PFSK-1 (cell line): Measurements from ENCODE around the gene KLHL40.

Experiments used
- FOXP2 ChIP-seq: optimal IDR thresholded peaks from 2 replicates; pipeline ENCODE3; 2011; ENCODE audit warnings: borderline replicate concordance, control low read depth, inconsistent platforms; ENCODE audit not compliant: insufficient read depth; ENCODE audit errors: extremely low read length, extremely low read depth
- POLR2AphosphoS5 ChIP-seq: IDR thresholded peaks from 2 replicates; pipeline ENCODE4 v1.6.1; 2012; ENCODE audit warnings: low read depth, mild to moderate bottlenecking, control low read depth, low read length, moderate library complexity
- SIN3A ChIP-seq: IDR thresholded peaks from 2 replicates; pipeline ENCODE4 v1.6.1; 2012; ENCODE audit warnings: mild to moderate bottlenecking, low read length, moderate library complexity, borderline replicate concordance; ENCODE audit not compliant: insufficient read depth
- TAF1 ChIP-seq: IDR thresholded peaks from 2 replicates; pipeline ENCODE4 v1.6.1; 2012; ENCODE audit warnings: low read length, control low read depth, borderline replicate concordance; ENCODE audit not compliant: insufficient read depth
- TF ChIP-seq, protein P1 (sequence below), 2 experiments: IDR thresholded peaks; 2 replicates each; pipeline versions ENCODE4 v1.6.1 to v1.8.0; 2011 to 2012; ENCODE audit warnings: low read depth in 2 of 2, low read length in 2 of 2, control low read depth in 1 of 2, inconsistent platforms in 1 of 2, mild to moderate bottlenecking in 1 of 2, moderate library complexity in 1 of 2; ENCODE audit not compliant: insufficient read depth in 1 of 2

KLHL40 gene

DNA sequence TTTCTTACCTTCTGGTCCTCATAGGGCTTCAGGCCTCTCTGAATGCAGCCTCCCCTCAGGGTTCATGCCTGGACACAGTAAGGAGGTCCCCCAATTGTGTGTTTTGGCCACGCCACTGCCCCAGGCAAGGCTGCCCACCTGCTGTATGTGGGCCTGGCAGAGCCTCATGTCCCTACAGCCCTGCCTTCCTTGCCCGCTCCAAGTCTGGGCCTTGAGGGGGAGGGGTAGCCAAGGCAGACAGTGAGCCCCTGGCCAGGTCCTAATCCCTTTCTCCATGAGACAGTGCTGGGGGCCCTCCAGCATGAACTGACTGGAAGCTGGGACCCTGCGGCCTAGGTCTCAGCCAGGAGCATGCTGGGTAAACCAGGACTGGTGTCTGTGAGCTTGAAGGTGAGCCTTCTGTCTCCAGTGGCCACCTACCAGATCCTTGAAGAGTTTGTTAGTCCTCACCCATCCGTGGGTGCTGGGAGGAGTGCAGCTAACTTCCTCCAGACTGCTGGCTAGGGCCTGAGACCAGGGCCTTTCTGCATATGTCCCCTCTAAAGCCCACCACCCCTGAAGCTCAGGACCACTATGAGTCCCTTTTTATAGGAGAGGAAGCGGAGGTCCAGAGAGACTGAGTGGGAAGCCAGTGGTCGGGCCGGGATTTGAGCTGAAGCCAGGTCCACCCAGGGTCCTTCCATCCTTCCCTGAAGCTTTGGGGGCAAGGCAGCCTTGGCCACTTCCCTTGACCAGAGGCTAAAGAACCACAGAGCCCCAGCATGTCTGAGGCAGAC, 23.1 kb upstream of the KLHL40 start:
- TF ChIP-seq SIN3A (no peak), FOXP2 (no peak), POLR2AphosphoS5 (no peak), TAF1 (no peak)
- TF ChIP-seq, protein P1, sequence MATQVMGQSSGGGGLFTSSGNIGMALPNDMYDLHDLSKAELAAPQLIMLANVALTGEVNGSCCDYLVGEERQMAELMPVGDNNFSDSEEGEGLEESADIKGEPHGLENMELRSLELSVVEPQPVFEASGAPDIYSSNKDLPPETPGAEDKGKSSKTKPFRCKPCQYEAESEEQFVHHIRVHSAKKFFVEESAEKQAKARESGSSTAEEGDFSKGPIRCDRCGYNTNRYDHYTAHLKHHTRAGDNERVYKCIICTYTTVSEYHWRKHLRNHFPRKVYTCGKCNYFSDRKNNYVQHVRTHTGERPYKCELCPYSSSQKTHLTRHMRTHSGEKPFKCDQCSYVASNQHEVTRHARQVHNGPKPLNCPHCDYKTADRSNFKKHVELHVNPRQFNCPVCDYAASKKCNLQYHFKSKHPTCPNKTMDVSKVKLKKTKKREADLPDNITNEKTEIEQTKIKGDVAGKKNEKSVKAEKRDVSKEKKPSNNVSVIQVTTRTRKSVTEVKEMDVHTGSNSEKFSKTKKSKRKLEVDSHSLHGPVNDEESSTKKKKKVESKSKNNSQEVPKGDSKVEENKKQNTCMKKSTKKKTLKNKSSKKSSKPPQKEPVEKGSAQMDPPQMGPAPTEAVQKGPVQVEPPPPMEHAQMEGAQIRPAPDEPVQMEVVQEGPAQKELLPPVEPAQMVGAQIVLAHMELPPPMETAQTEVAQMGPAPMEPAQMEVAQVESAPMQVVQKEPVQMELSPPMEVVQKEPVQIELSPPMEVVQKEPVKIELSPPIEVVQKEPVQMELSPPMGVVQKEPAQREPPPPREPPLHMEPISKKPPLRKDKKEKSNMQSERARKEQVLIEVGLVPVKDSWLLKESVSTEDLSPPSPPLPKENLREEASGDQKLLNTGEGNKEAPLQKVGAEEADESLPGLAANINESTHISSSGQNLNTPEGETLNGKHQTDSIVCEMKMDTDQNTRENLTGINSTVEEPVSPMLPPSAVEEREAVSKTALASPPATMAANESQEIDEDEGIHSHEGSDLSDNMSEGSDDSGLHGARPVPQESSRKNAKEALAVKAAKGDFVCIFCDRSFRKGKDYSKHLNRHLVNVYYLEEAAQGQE (IDR thresholded peaks at IDR 0.05; ENCODE audit: insufficient read depth in 1 of 2, low read depth in 2 of 2, low read length in 2 of 2): no peak

DNA sequence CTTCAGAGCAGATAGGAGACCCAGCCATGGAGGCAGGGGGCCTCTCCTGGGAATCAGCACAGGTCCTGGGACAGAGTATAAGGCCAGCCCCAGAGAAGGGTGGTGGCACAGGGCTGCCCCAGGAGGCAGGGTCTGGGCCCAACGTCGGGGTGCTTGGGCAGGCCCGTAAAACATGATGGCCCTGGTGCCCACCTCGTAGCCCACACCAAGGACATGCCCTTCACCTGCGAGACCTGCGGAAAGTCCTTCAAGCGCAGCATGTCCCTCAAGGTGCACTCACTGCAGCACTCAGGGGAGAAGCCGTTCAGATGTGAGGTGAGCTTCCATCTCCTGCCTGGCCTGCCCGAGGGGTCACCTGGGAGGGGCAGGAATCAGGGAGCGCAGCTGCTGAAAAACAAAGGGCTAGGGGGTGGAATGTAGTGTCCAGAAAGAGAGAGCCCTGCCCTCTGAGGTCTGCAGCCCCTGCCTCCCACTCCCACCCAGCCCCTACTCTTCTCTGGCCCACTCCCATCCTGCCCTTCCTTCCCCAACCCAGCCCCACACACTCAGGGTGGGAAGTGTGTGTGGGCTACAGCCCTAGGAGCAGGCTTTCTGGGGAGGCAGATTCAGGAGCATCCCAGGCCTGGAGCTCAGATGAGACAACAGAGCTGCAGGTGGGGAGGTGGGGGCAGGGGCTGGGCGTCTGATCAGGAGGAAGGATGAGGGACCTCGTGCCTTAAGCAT, 22.4 kb upstream of the KLHL40 start:
- TF ChIP-seq POLR2AphosphoS5 (no peak), SIN3A (no peak), TAF1 (no peak), FOXP2 (no peak)
- TF ChIP-seq, protein P1 (IDR thresholded peaks at IDR 0.05; ENCODE audit: insufficient read depth in 1 of 2, low read depth in 2 of 2, low read length in 2 of 2): no peak

DNA sequence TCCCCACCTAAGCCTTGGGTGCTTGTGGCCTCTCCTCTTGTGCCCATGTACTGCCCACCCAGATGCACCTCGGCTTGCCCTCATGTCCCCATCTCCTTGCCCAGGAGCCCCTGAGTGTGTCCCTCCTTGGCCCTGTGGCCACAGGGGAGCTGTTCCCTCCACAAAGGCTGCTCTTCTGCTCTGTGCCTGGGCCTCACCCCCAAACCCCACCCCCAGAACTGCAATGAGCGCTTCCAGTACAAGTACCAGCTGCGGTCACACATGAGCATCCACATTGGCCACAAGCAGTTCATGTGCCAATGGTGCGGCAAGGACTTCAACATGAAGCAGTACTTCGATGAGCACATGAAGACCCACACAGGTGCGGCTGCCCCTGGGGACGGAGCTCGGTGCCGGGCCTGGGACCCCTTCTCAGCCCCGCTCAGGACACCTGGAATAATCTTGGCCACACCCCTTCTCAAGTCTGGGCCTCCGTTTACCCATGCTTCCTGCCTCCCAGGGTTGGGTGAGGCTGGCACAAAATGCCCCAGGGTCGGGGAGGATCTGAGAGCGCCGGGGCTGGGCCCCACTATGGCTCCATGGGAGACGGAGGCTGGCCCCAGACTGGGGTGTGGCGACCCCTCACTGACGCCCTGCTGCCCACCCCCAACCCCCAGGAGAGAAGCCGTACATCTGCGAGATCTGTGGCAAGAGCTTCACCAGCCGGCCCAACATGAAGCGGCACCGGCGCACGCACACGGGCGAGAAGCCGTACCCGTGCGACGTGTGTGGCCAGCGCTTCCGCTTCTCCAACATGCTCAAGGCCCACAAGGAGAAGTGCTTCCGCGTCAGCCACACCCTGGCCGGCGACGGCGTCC, 21.5 kb upstream of the KLHL40 start:
- TF ChIP-seq POLR2AphosphoS5 (no peak), SIN3A (no peak), TAF1 (no peak), FOXP2 (no peak)
- TF ChIP-seq, protein P1 (IDR thresholded peaks at IDR 0.05; ENCODE audit: insufficient read depth in 1 of 2, low read depth in 2 of 2, low read length in 2 of 2): no peak

DNA sequence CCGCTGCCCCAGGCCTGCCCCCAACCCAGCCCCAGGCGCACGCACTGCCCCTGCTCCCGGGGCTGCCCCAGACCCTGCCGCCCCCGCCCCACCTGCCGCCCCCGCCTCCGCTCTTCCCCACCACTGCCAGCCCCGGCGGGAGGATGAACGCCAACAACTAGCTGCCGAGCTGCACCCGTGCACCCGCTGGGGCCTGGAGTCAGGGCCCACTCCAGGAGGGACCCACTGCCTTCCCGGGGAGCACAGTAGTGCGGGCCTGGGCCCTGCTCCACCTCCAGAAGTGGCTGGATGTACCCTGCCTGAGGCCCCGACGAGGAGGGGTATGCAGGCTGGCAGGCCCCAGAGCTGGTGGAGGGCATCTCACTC, 20.9 kb upstream of the KLHL40 start:
- TF ChIP-seq, protein P1 (IDR thresholded peaks at IDR 0.05; ENCODE audit: insufficient read depth in 1 of 2, low read depth in 2 of 2, low read length in 2 of 2): no peak
- TF ChIP-seq TAF1 (no peak), POLR2AphosphoS5 (no peak), SIN3A (no peak), FOXP2 (no peak)
